Liver (tissue), 9 donors: ENCODE data around the gene VSIG10L2. TPM values are rescaled to one million over a fixed set of nuclear protein-coding genes. Genes with fewer than 3 reads are reported as not detected.

Experiments
- DNase-seq: peaks from one replicate; pipeline ENCODE4 v3.0.0-alpha.2; 2017; ENCODE audit warnings: low spot score
- H3K27ac ChIP-seq, 2 donors: one replicate each; pipeline ENCODE4 v1.7.0; 2013; ENCODE audit warnings: inconsistent platforms in 2 of 2, low read length in 2 of 2, control low read depth in 1 of 2, low read depth in 1 of 2, mild to moderate bottlenecking in 1 of 2
- H3K27me3 ChIP-seq, 4 donors: one replicate each; pipeline versions ENCODE4 v1.6.1 to v1.7.0; 2013; ENCODE audit warnings: low read length in 3 of 4, inconsistent platforms in 1 of 4, mild to moderate bottlenecking in 1 of 4, moderate library complexity in 1 of 4; ENCODE audit not compliant: control insufficient read depth in 4 of 4, insufficient read depth in 4 of 4
- H3K36me3 ChIP-seq, 4 donors: one replicate each; pipeline versions ENCODE4 v1.6.1 to v1.7.0; 2013; ENCODE audit warnings: low read length in 3 of 4, mild to moderate bottlenecking in 3 of 4, low read depth in 1 of 4, moderate library complexity in 1 of 4; ENCODE audit not compliant: control insufficient read depth in 4 of 4, insufficient read depth in 3 of 4
- H3K4me1 ChIP-seq, 4 donors: one replicate each; pipeline versions ENCODE4 v1.6.1 to v1.7.0; 2013; ENCODE audit warnings: low read length in 3 of 4, mild to moderate bottlenecking in 3 of 4, moderate library complexity in 1 of 4; ENCODE audit not compliant: control insufficient read depth in 4 of 4, insufficient read depth in 4 of 4
- H3K4me3 ChIP-seq, 3 donors: one replicate each; pipeline versions ENCODE4 v1.6.1 to v1.7.0; 2013; ENCODE audit warnings: low read length in 3 of 3, control low read depth in 1 of 3, low read depth in 1 of 3, mild to moderate bottlenecking in 1 of 3
- H3K9ac ChIP-seq, 2 donors: one replicate each; pipeline ENCODE4 v1.7.0; 2013; ENCODE audit warnings: low read length in 2 of 2, mild to moderate bottlenecking in 2 of 2, moderate library complexity in 2 of 2, control low read depth in 1 of 2, low read depth in 1 of 2
- H3K9me3 ChIP-seq, 4 donors: one replicate each; pipeline versions ENCODE4 v1.6.1 to v1.7.0; 2013; ENCODE audit warnings: low read length in 3 of 4; ENCODE audit not compliant: control insufficient read depth in 4 of 4
- FOXA1 ChIP-seq: IDR thresholded peaks from 2 replicates; pipeline ENCODE4 v1.6.1; 2016; ENCODE audit warnings: antibody characterized with exemption
- FOXA2 ChIP-seq: IDR thresholded peaks from 2 replicates; pipeline ENCODE4 v1.6.1; 2016; ENCODE audit warnings: antibody characterized with exemption
- HNF4A ChIP-seq, 2 donors: conservative IDR thresholded peaks; 2 replicates each; pipeline ENCODE4 v1.6.1; 2016; ENCODE audit warnings: antibody characterized with exemption in 2 of 2, mild to moderate bottlenecking in 2 of 2
- HNF4G ChIP-seq: IDR thresholded peaks from 2 replicates; pipeline ENCODE4 v1.6.1; 2016; ENCODE audit warnings: antibody characterized with exemption
- JUND ChIP-seq, 2 donors: IDR thresholded peaks; 2 replicates each; pipeline ENCODE4 v1.6.1; 2016; ENCODE audit warnings: antibody characterized with exemption in 2 of 2
- MAX ChIP-seq: IDR thresholded peaks from 2 replicates; pipeline ENCODE4 v1.6.1; 2016; ENCODE audit warnings: antibody characterized with exemption
- NR2F2 ChIP-seq: IDR thresholded peaks from 2 replicates; pipeline ENCODE4 v1.6.1; 2016; ENCODE audit warnings: antibody characterized with exemption
- RAD21 ChIP-seq, 2 donors: IDR thresholded peaks; 2 replicates each; pipeline ENCODE4 v1.6.1; 2016; ENCODE audit warnings: antibody characterized with exemption in 2 of 2, mild to moderate bottlenecking in 2 of 2
- SP1 ChIP-seq: IDR thresholded peaks from 2 replicates; pipeline ENCODE4 v1.6.1; 2018; ENCODE audit warnings: antibody characterized with exemption, mild to moderate bottlenecking
- TAF1 ChIP-seq: conservative IDR thresholded peaks from 2 replicates; pipeline ENCODE4 v1.6.1; 2016; ENCODE audit warnings: antibody characterized with exemption, mild to moderate bottlenecking
- ZBTB33 ChIP-seq: IDR thresholded peaks from 2 replicates; pipeline ENCODE4 v1.6.1; 2016; ENCODE audit warnings: antibody characterized with exemption
- WGBS: extraction: QIAGEN DNeasy Blood & Tissue Kit; methylation state at CpG from one replicate; pipeline ENCODE4 v1.1.7; 2013; 5-methylcytosine and 5-hydroxymethylcytosine counted together
- polyA plus RNA-seq, 2 donors: library from polyadenylated mRNA; stranded (reverse) in 1 of 2; unstranded in 1 of 2; fragments of 200-250 nt in 1 of 2; fragments of >200 nt in 1 of 2; fragmentation: Nextera tagmentation in 1 of 2; extraction: Ambion mirVana in 1 of 2; gene quantifications; one replicate each; pipeline versions ENCODE4 v1.2.1 to v1.2.3, GENCODE V29; 2013 to 2015
- total RNA-seq, 2 donors: library from RNA; depleted of rRNA; stranded (reverse); fragments of >200 nt; gene quantifications; one replicate each; pipeline ENCODE4 v1.2.3, GENCODE V29; 2014
- donor health status: healthy.
- donor health status: healthy.
- donor health status: healthy.
- donor health status: healthy.
- donor health status: healthy.

The VSIG10L2 gene
- total and polyA plus RNA-seq, 4 donors = not detected

- H3K36me3 ChIP-seq = peaks cover 0 to 2% (median 0%) of the 10 kb centered on the region in 4 donors
- no peak overlapping the region for H3K9ac ChIP-seq
- no peak for DNase-seq
- WGBS = 96% methylated on average over 4 of the region's 4 CpGs
- H3K4me1 ChIP-seq = no peaks in the 10 kb centered on the region
- no peak overlapping the region for H3K4me3 ChIP-seq
- H3K27me3 ChIP-seq = no peaks in the 10 kb centered on the region
- TF ChIP-seq FOXA2 (no peak), MAX (no peak), HNF4G (no peak), ZBTB33 (no peak)
- no peak overlapping the region for H3K27ac ChIP-seq
- no peaks in the 10 kb centered on the region for H3K9me3 ChIP-seq
Observed at GRCh38 chr11:125958872-125959400, 13.1 kb downstream of the VSIG10L2 start.

- TF ChIP-seq HNF4A (conservative IDR thresholded peaks at IDR 0.05) (no peak), NR2F2 (no peak), JUND (IDR thresholded peaks at IDR 0.05) (no peak), SP1 (no peak), ZBTB33 (no peak), FOXA1 (no peak), TAF1 (no peak), RAD21 (IDR thresholded peaks at IDR 0.05) (no peak)
- H3K4me3 ChIP-seq = no peak overlapping the region
- no peaks in the 10 kb centered on the region for H3K9me3 ChIP-seq
- peaks cover 0 to 2% (median 0%) of the 10 kb centered on the region in 4 donors for H3K36me3 ChIP-seq
- no peaks in the 10 kb centered on the region for H3K27me3 ChIP-seq
- WGBS = 96% methylated on average over 6 of the region's 6 CpGs
- H3K27ac ChIP-seq = no peak overlapping the region
- no peak overlapping the region for H3K9ac ChIP-seq
- DNase-seq = no peak
- H3K4me1 ChIP-seq = no peaks in the 10 kb centered on the region
Observed at GRCh38 chr11:125959511-125959910, 13.7 kb downstream of the VSIG10L2 start.

- no peak for DNase-seq
- H3K9me3 ChIP-seq = no peaks in the 10 kb centered on the region
- H3K27me3 ChIP-seq = no peaks in the 10 kb centered on the region
- no peak overlapping the region for H3K4me3 ChIP-seq
- H3K27ac ChIP-seq = no peak overlapping the region
- no peak overlapping the region for H3K9ac ChIP-seq
- WGBS = 92% methylated on average over 10 of the region's 10 CpGs
- TF ChIP-seq NR2F2 (no peak), FOXA1 (no peak)
- no peaks in the 10 kb centered on the region for H3K4me1 ChIP-seq
- H3K36me3 ChIP-seq = peaks cover 0 to 2% (median 0%) of the 10 kb centered on the region in 4 donors
Observed at GRCh38 chr11:125959931-125960330, 14.1 kb downstream of the VSIG10L2 start.
